MM.1S (cell line): ENCODE results near the gene DCST2.

Experiments
- DNase-seq: peaks from one replicate; pipeline ENCODE4 v3.0.0-alpha.2; 2015
- H2AFZ ChIP-seq: fragments of 300-600 bp; sonication (generic); 2 replicates; pipeline ENCODE4 v1.6.0; 2016; ENCODE audit warnings: antibody characterized with exemption, low read length
- H3F3A ChIP-seq: fragments of 300-600 bp; sonication (generic); 2 replicates; pipeline ENCODE4 v1.6.1; 2016; ENCODE audit warnings: mild to moderate bottlenecking, antibody characterized with exemption, low read length, moderate library complexity, mixed read lengths; ENCODE audit not compliant: insufficient read depth
- H3K27ac ChIP-seq: fragments of 300-600 bp; sonication (generic); 2 replicates; pipeline ENCODE4 v1.5.1; 2016; ENCODE audit warnings: mild to moderate bottlenecking, low read length
- H3K27me3 ChIP-seq: fragments of 300-600 bp; sonication (generic); replicated peaks from 2 replicates; pipeline ENCODE4 v1.6.0; 2016; ENCODE audit warnings: low read length; ENCODE audit not compliant: insufficient read depth
- H3K36me3 ChIP-seq: fragments of 300-600 bp; sonication (generic); replicated peaks from 2 replicates; pipeline ENCODE4 v1.6.1; 2016; ENCODE audit warnings: mild to moderate bottlenecking, low read length, mixed read lengths; ENCODE audit not compliant: insufficient read depth
- H3K4me1 ChIP-seq: fragments of 300-600 bp; sonication (generic); 2 replicates; pipeline ENCODE4 v1.6.1; 2016; ENCODE audit warnings: low read length, mixed read lengths
- H3K4me2 ChIP-seq: fragments of 300-600 bp; sonication (generic); 2 replicates; pipeline ENCODE4 v1.6.0; 2016; ENCODE audit warnings: low read depth, low read length
- H3K4me3 ChIP-seq: fragments of 300-600 bp; sonication (generic); 2 replicates; pipeline ENCODE4 v1.5.1; 2016; ENCODE audit warnings: low read length, mixed read lengths
- H3K79me2 ChIP-seq: fragments of 300-600 bp; sonication (generic); 2 replicates; pipeline ENCODE4 v1.6.1; 2016; ENCODE audit warnings: mixed run types, low read length, mixed read lengths
- H3K9ac ChIP-seq: fragments of 300-600 bp; sonication (generic); 2 replicates; pipeline ENCODE4 v1.6.1; 2016; ENCODE audit warnings: low read length, mixed read lengths
- H3K9me2 ChIP-seq: fragments of 300-600 bp; sonication (generic); replicated peaks from 2 replicates; pipeline ENCODE4 v1.6.1; 2016; ENCODE audit warnings: mild to moderate bottlenecking, low read length, mixed read lengths; ENCODE audit not compliant: insufficient read depth
- H3K9me3 ChIP-seq: fragments of 300-600 bp; sonication (generic); replicated peaks from 2 replicates; pipeline ENCODE4 v1.6.1; 2016; ENCODE audit warnings: mild to moderate bottlenecking, low read length, mixed read lengths; ENCODE audit not compliant: insufficient read depth
- H4K20me1 ChIP-seq: fragments of 300-600 bp; sonication (generic); 2 replicates; pipeline ENCODE4 v1.6.1; 2016; ENCODE audit warnings: mild to moderate bottlenecking, low read length, moderate library complexity, mixed read lengths; ENCODE audit not compliant: insufficient read depth
- EZH2 ChIP-seq: fragments of 300-600 bp; sonication (generic); optimal IDR thresholded peaks from 2 replicates; pipeline ENCODE3; 2017; ENCODE audit warnings: low read depth, mild to moderate bottlenecking, antibody characterized with exemption, low read length, mixed read lengths
- EZH2phosphoT487 ChIP-seq: fragments of 300-600 bp; sonication (generic); IDR thresholded peaks from 2 replicates; pipeline ENCODE4 v1.6.1; 2018; ENCODE audit warnings: antibody characterized with exemption, low read length
- TF ChIP-seq, protein P1 (sequence below): fragments of 300-600 bp; sonication (generic); IDR thresholded peaks from 2 replicates; pipeline ENCODE4 v1.5.1; 2016; ENCODE audit warnings: antibody characterized with exemption, low read length, mixed read lengths

The DCST2 gene

DNA sequence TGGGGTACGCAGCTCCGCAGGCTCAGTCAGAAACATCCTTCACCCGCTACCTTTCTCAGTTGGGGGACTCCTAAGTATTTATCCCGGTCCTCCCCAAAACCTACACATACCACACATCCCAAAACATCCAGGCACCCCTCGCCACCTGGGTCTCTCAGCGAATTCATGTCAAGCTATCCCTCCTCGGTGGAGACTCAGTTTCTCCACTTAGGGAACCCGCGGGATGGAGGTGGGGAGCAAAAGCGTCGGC is 32.2 kb downstream of the DCST2 start:
- no peaks in the 10 kb centered on the region for H3K9me2 ChIP-seq
- peak overlapping the region; percentile 90 for H3K4me2 ChIP-seq
- H3K36me3 ChIP-seq = no peaks in the 10 kb centered on the region
- H3K9me3 ChIP-seq = no peaks in the 10 kb centered on the region
- peaks cover 22% of the 10 kb centered on the region for H3K4me1 ChIP-seq
- no peak for DNase-seq
- peaks cover 38% of the 10 kb centered on the region for H3K79me2 ChIP-seq
- H3K4me3 ChIP-seq = peak overlapping the region; percentile 77
- H4K20me1 ChIP-seq = no peaks in the 10 kb centered on the region
- peak overlapping the region; percentile 78 for H2AFZ ChIP-seq
- no peaks in the 10 kb centered on the region for H3K27me3 ChIP-seq
- H3K9ac ChIP-seq = peak overlapping the region; percentile 93
- H3K27ac ChIP-seq = peak overlapping the region; percentile 95
- H3F3A ChIP-seq = peaks cover 61% of the 10 kb centered on the region
- TF ChIP-seq, protein P1, sequence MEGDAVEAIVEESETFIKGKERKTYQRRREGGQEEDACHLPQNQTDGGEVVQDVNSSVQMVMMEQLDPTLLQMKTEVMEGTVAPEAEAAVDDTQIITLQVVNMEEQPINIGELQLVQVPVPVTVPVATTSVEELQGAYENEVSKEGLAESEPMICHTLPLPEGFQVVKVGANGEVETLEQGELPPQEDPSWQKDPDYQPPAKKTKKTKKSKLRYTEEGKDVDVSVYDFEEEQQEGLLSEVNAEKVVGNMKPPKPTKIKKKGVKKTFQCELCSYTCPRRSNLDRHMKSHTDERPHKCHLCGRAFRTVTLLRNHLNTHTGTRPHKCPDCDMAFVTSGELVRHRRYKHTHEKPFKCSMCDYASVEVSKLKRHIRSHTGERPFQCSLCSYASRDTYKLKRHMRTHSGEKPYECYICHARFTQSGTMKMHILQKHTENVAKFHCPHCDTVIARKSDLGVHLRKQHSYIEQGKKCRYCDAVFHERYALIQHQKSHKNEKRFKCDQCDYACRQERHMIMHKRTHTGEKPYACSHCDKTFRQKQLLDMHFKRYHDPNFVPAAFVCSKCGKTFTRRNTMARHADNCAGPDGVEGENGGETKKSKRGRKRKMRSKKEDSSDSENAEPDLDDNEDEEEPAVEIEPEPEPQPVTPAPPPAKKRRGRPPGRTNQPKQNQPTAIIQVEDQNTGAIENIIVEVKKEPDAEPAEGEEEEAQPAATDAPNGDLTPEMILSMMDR = no peak
- TF ChIP-seq EZH2phosphoT487 (no peak), EZH2 (no peak)

DNA sequence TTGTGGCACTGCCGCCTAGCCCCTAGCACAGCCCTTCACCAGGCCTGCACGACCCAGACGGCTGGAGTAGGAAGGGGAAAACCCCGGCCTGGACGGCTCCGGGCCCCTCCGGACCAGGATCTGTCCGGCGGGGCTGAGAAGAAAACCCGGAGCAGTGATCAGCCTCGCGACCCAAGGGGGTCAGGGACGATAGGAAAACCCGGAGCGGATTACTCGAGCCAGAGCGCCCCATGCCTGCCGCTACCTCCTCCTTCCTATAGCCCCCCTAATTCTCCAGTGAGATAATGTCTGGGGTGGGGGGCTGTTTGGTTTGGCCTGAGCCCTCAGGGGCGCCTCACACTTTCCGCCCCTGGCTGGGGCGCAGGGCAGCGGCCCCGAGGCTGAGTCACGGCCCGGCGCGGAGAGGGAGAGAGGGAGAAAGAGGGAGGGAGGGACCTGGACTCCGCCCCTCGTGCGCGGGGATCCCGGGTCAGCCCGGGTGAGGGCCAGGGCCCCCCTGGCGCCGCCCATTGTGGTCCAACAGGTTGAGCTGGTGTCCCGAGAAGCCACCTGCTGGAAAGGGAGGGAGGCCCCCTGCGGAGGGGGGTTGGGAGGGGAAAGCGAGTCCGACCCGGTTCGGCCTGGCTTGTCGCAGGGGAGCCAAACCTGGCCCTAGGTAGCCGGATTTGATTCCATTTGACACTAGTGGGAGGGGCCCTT is 32.7 kb downstream of the DCST2 start:
- TF ChIP-seq, protein P1 = no peak
- no peak for TF ChIP-seq EZH2phosphoT487
- no peak for TF ChIP-seq EZH2
- H3K79me2 ChIP-seq = peaks cover 33% of the 10 kb centered on the region
- H3K36me3 ChIP-seq = no peaks in the 10 kb centered on the region
- H3K9me3 ChIP-seq = no peaks in the 10 kb centered on the region
- H2AFZ ChIP-seq = peak overlapping the region; percentile 78
- H3K4me3 ChIP-seq = peak overlapping the region; percentile 77
- H3K4me2 ChIP-seq = peak overlapping the region; percentile 90
- H3F3A ChIP-seq = peaks cover 61% of the 10 kb centered on the region
- no peaks in the 10 kb centered on the region for H4K20me1 ChIP-seq
- H3K9me2 ChIP-seq = no peaks in the 10 kb centered on the region
- no peaks in the 10 kb centered on the region for H3K27me3 ChIP-seq
- H3K4me1 ChIP-seq = peaks cover 18% of the 10 kb centered on the region
- peak overlapping the region; percentile 93 for H3K9ac ChIP-seq
- peak overlapping the region; percentile 95 for H3K27ac ChIP-seq
- peak; percentile 95 for DNase-seq

DNA sequence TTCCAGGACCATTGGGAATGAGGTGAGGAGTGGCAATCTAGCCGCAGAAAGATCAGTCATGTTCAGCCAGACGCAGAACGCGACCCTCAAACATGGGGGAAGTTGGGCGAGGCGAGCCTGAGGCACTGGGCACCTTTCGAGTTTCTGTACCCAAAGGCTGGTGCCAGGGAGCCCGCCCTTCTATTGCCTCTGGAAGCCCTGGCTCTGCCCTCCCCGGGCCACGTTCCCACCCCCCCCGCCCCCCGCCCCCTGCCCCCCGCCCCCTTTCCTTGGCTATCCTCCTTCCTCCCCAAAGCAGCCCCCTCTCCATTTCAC is 33.2 kb downstream of the DCST2 start:
- peak; percentile 74 for DNase-seq

More for the DNA sequence above, 33.2 kb downstream of the DCST2 start:
- peaks cover 58% of the 10 kb centered on the region for H3F3A ChIP-seq
- no peaks in the 10 kb centered on the region for H4K20me1 ChIP-seq
- peaks cover 28% of the 10 kb centered on the region for H3K79me2 ChIP-seq
- H3K4me2 ChIP-seq = peak overlapping the region; percentile 97
- peak overlapping the region; percentile 93 for H3K9ac ChIP-seq
- TF ChIP-seq, protein P1 = no peak
- TF ChIP-seq EZH2phosphoT487 (no peak), EZH2 (no peak)
- no peaks in the 10 kb centered on the region for H3K9me3 ChIP-seq
- peak overlapping the region; percentile 77 for H3K4me3 ChIP-seq
- peaks cover 13% of the 10 kb centered on the region for H3K4me1 ChIP-seq
- H3K27me3 ChIP-seq = no peaks in the 10 kb centered on the region
- peak overlapping the region; percentile 95 for H3K27ac ChIP-seq
- H3K36me3 ChIP-seq = no peaks in the 10 kb centered on the region
- H2AFZ ChIP-seq = no peak overlapping the region
- no peaks in the 10 kb centered on the region for H3K9me2 ChIP-seq
